GM19455 (cell line): ENCODE results near the gene PRAF2.

Experiments
- ATAC-seq: cut with Tn5 transposase; IDR thresholded peaks from one replicate; pipeline ENCODE4 v1.9.1; 2021; ENCODE audit not compliant: unreplicated experiment

Gene PRAF2

GRCh38 chrX:49073601-49074575 is at the start of gene PRAF2:
Gene PRAF2 (minus strand): TSS chrX:49074002. CDS start chrX:49073987, 15 bp downstream.
- ATAC-seq: peak; percentile 75

GRCh38 chrX:49122499-49122898 is 48.7 kb upstream of the PRAF2 start:
- no peak for ATAC-seq

- ATAC-seq: no peak
Measured at GRCh38 chrX:49120091-49120490, 46.3 kb upstream of the PRAF2 start.

- no peak for ATAC-seq
Measured at GRCh38 chrX:49117581-49117980, 43.8 kb upstream of the PRAF2 start.

- no peak for ATAC-seq
Measured at GRCh38 chrX:49116716-49117115, 42.9 kb upstream of the PRAF2 start.

GRCh38 chrX:49116076-49116475 is 42.3 kb upstream of the PRAF2 start:
- no peak for ATAC-seq

- no peak for ATAC-seq
Measured at GRCh38 chrX:49111791-49112190, 38.0 kb upstream of the PRAF2 start.

- ATAC-seq: no peak
Measured at GRCh38 chrX:49110417-49110816, 36.6 kb upstream of the PRAF2 start.

GRCh38 chrX:49108641-49109040 is 34.8 kb upstream of the PRAF2 start:
- ATAC-seq: no peak

- no peak for ATAC-seq
Measured at GRCh38 chrX:49106930-49107329, 33.1 kb upstream of the PRAF2 start.

GRCh38 chrX:49106296-49106695 is 32.5 kb upstream of the PRAF2 start:
- no peak for ATAC-seq

GRCh38 chrX:49103637-49104036 is 29.8 kb upstream of the PRAF2 start:
- ATAC-seq: no peak

- ATAC-seq: no peak
Measured at GRCh38 chrX:49102190-49102589, 28.4 kb upstream of the PRAF2 start.

- no peak for ATAC-seq
Measured at GRCh38 chrX:49101629-49101984, 27.8 kb upstream of the PRAF2 start.

GRCh38 chrX:49100704-49101628 is 27.2 kb upstream of the PRAF2 start:
- peak; percentile 90 for ATAC-seq

GRCh38 chrX:49096419-49096818 is 22.6 kb upstream of the PRAF2 start:
- ATAC-seq: no peak

- ATAC-seq: no peak
Measured at GRCh38 chrX:49089553-49089952, 15.8 kb upstream of the PRAF2 start.

GRCh38 chrX:49082271-49082871 is 8.6 kb upstream of the PRAF2 start:
- no peak for ATAC-seq

- peak; percentile 84 for ATAC-seq
Measured at GRCh38 chrX:49079489-49080428, 6.0 kb upstream of the PRAF2 start, which contains the start of gene WDR45. Gene WDR45 (minus strand): TSS chrX:49079887. CDS start chrX:49078095, 1,792 bp downstream.

- ATAC-seq: no peak
Measured at GRCh38 chrX:49077941-49078340, 4.1 kb upstream of the PRAF2 start.
